H1 (cell line): ENCODE results near the gene ITGB7. TPM values are rescaled to one million over a fixed set of nuclear protein-coding genes. Genes with fewer than 3 reads are reported as not detected.

Source experiments
- CTCF ChIA-PET: fragments of 300-600 bp; sonication (Branson Sonifier 250); formaldehyde crosslinking; loops from one replicate; lab custom pipeline; 2021; ENCODE audit not compliant: partially characterized antibody; lab: Charles Lee
- POLR2A ChIA-PET: fragments of 300-600 bp; sonication (Branson Sonifier 250); formaldehyde crosslinking; loops from one replicate; lab custom pipeline; 2021; ENCODE audit warnings: inconsistent platforms; ENCODE audit not compliant: partially characterized antibody; lab: Charles Lee
- DNase-seq, 2 experiments: peaks; one replicate each; pipeline versions ENCODE4 v3.0.0 to v3.0.0-alpha.2; 2010 to 2022; ENCODE audit warnings: low spot score in 2 of 2, low read depth in 1 of 2, mixed read lengths in 1 of 2
- FAIRE-seq: peaks from 2 replicates; lab custom pipeline; 2011; peaks lifted over from hg19 to GRCh38; lab: Jason Lieb, UNC
- H2AFZ ChIP-seq: 2 replicates; pipeline ENCODE4 v1.8.1; 2012; ENCODE audit warnings: low read length, inconsistent platforms
- H2AK5ac ChIP-seq: 2 replicates; pipeline ENCODE4 v1.6.1; 2013; ENCODE audit warnings: low read depth, low read length
- H2BK120ac ChIP-seq: replicated peaks from 2 replicates; pipeline ENCODE3; 2013; ENCODE audit warnings: low read depth, low read length, inconsistent platforms
- H2BK12ac ChIP-seq: 2 replicates; pipeline ENCODE4 v1.6.1; 2013; ENCODE audit warnings: low read depth, low read length
- H2BK15ac ChIP-seq: 2 replicates; pipeline ENCODE4 v1.6.1; 2013; ENCODE audit warnings: low read length
- H2BK20ac ChIP-seq: 2 replicates; pipeline ENCODE4 v1.6.1; 2013; ENCODE audit warnings: low read length
- H2BK5ac ChIP-seq: 2 replicates; pipeline ENCODE4 v1.6.1; 2013; ENCODE audit warnings: low read depth, low read length
- H3K14ac ChIP-seq: 2 replicates; pipeline ENCODE4 v1.6.1; 2013; ENCODE audit warnings: inconsistent platforms; ENCODE audit not compliant: insufficient read length
- H3K18ac ChIP-seq: 2 replicates; pipeline ENCODE4 v1.6.1; 2013; ENCODE audit warnings: low read length; ENCODE audit errors: extremely low read depth
- H3K23ac ChIP-seq: 2 replicates; pipeline ENCODE4 v1.6.1; 2013; ENCODE audit warnings: inconsistent platforms; ENCODE audit not compliant: insufficient read length
- H3K23me2 ChIP-seq: 2 replicates; pipeline ENCODE4 v1.6.1; 2013; ENCODE audit warnings: low read depth, low read length
- H3K27ac ChIP-seq: 2 replicates; pipeline ENCODE4 v1.6.1; 2011; ENCODE audit warnings: low read depth, low read length, inconsistent platforms
- H3K27me3 ChIP-seq, 4 experiments: replicated peaks in 1 of 4; 1 replicate in 1 of 4; 2 replicates in 3 of 4; pipeline versions ENCODE4 v1.6.1 to v1.8.1; 2011 to 2013; ENCODE audit warnings: low read length in 3 of 4, mild to moderate bottlenecking in 3 of 4, inconsistent platforms in 2 of 4, mixed read lengths in 2 of 4, moderate library complexity in 1 of 4; ENCODE audit not compliant: control insufficient read depth in 3 of 4, insufficient read depth in 3 of 4; ENCODE audit errors: extremely low read depth in 1 of 4
- H3K36me3 ChIP-seq, 4 experiments: 2 replicates each; pipeline versions ENCODE4 v1.6.1 to v1.8.1; 2011 to 2013; ENCODE audit warnings: mild to moderate bottlenecking in 4 of 4, low read length in 3 of 4, moderate library complexity in 2 of 4, control low read depth in 1 of 4, inconsistent platforms in 1 of 4; ENCODE audit not compliant: insufficient read depth in 4 of 4, control insufficient read depth in 2 of 4
- H3K4ac ChIP-seq: replicated peaks from 2 replicates; pipeline ENCODE3; 2013; ENCODE audit warnings: low read length, low read depth, mixed read lengths, inconsistent platforms; ENCODE audit not compliant: insufficient read length
- H3K4me1 ChIP-seq, 4 experiments: replicated peaks in 1 of 4; 1 replicate in 1 of 4; 2 replicates in 3 of 4; pipeline versions ENCODE4 v1.6.1 to v1.8.1; 2011 to 2013; ENCODE audit warnings: low read length in 3 of 4, inconsistent platforms in 2 of 4, mixed read lengths in 1 of 4; ENCODE audit not compliant: insufficient read depth in 4 of 4, control insufficient read depth in 3 of 4
- H3K4me2 ChIP-seq, 2 experiments: 2 replicates each; pipeline versions ENCODE4 v1.6.1 to v1.8.1; 2011 to 2013; ENCODE audit warnings: low read depth in 2 of 2, low read length in 2 of 2, control low read depth in 1 of 2, inconsistent platforms in 1 of 2, mild to moderate bottlenecking in 1 of 2; ENCODE audit not compliant: insufficient read depth in 1 of 2
- H3K4me3 ChIP-seq, 4 experiments: fragments of 200-600, 300-600 bp in 1 of 4; sonication (generic), shearing (Covaris generic), sonication (Bioruptor Twin) in 1 of 4; 2 replicates each; pipeline versions ENCODE4 v1.5.1 to v1.8.1; 2011 to 2016; ENCODE audit warnings: low read length in 4 of 4, low read depth in 3 of 4, control low read depth in 2 of 4, inconsistent platforms in 2 of 4, mild to moderate bottlenecking in 2 of 4, mixed read lengths in 1 of 4, moderate library complexity in 1 of 4; ENCODE audit not compliant: insufficient read depth in 2 of 4; ENCODE audit errors: extremely low read depth in 1 of 4
- H3K56ac ChIP-seq: replicated peaks from 2 replicates; pipeline ENCODE3; 2013; ENCODE audit warnings: low read depth, mild to moderate bottlenecking, mixed read lengths, low read length, inconsistent platforms; ENCODE audit not compliant: insufficient read length
- H3K79me1 ChIP-seq: 2 replicates; pipeline ENCODE4 v1.6.1; 2013; ENCODE audit warnings: low read depth, low read length, control low read depth
- H3K79me2 ChIP-seq, 2 experiments: 2 replicates each; pipeline versions ENCODE4 v1.6.1 to v1.8.1; 2012 to 2013; ENCODE audit warnings: low read length in 2 of 2, mild to moderate bottlenecking in 2 of 2, inconsistent platforms in 1 of 2; ENCODE audit not compliant: insufficient read depth in 2 of 2, control insufficient read depth in 1 of 2
- H3K9ac ChIP-seq, 4 experiments: replicated peaks in 1 of 4; 1 replicate in 1 of 4; 2 replicates in 3 of 4; pipeline versions ENCODE4 v1.6.1 to v1.8.1; 2011 to 2013; ENCODE audit warnings: low read depth in 3 of 4, low read length in 3 of 4, control low read depth in 2 of 4, mild to moderate bottlenecking in 2 of 4, moderate library complexity in 2 of 4, inconsistent platforms in 1 of 4; ENCODE audit errors: extremely low read depth in 1 of 4
- H3K9me3 ChIP-seq, 2 experiments: 2 replicates each; pipeline versions ENCODE4 v1.6.1 to v1.8.1; 2012 to 2013; ENCODE audit warnings: mild to moderate bottlenecking in 2 of 2, moderate library complexity in 2 of 2, control low read depth in 1 of 2, inconsistent platforms in 1 of 2, low read depth in 1 of 2, low read length in 1 of 2, mixed read lengths in 1 of 2; ENCODE audit not compliant: insufficient read depth in 2 of 2
- H4K20me1 ChIP-seq, 2 experiments: replicated peaks in 1 of 2; 2 replicates each; pipeline versions ENCODE3 to v1.8.1; 2011 to 2013; ENCODE audit warnings: inconsistent platforms in 2 of 2, low read length in 2 of 2, mild to moderate bottlenecking in 1 of 2; ENCODE audit not compliant: insufficient read depth in 2 of 2, control insufficient read depth in 1 of 2
- H4K5ac ChIP-seq: 2 replicates; pipeline ENCODE4 v1.6.1; 2013; ENCODE audit warnings: low read length, low read depth, mixed read lengths, inconsistent platforms; ENCODE audit not compliant: insufficient read length
- H4K8ac ChIP-seq: 2 replicates; pipeline ENCODE4 v1.8.0; 2013; ENCODE audit warnings: mild to moderate bottlenecking, moderate library complexity, low read length, inconsistent platforms; ENCODE audit not compliant: insufficient read depth; ENCODE audit errors: extremely low read depth
- H4K91ac ChIP-seq: replicated peaks from 2 replicates; pipeline ENCODE3; 2013; ENCODE audit warnings: low read length, mixed read lengths, inconsistent platforms; ENCODE audit not compliant: insufficient read length
- BRCA1 ChIP-seq: IDR thresholded peaks from 2 replicates; pipeline ENCODE4 v1.6.1; 2012; ENCODE audit warnings: low read depth, low read length, improper control_type of control experiment
- HDAC2 ChIP-seq, 2 experiments: fragments of 300-600 bp in 1 of 2; sonication (generic) in 1 of 2; IDR thresholded peaks; 2 replicates each; pipeline ENCODE4 v1.6.1; 2011 to 2012; ENCODE audit warnings: low read depth in 2 of 2, low read length in 2 of 2, mild to moderate bottlenecking in 2 of 2, moderate library complexity in 2 of 2, borderline replicate concordance in 1 of 2, inconsistent platforms in 1 of 2
- KDM1A ChIP-seq: fragments of 200-600, 300-600 bp; sonication (generic); IDR thresholded peaks from 2 replicates; pipeline ENCODE4 v1.7.1; 2016; ENCODE audit warnings: mild to moderate bottlenecking, low read length, borderline replicate concordance
- KDM4A ChIP-seq: IDR thresholded peaks from one replicate; pipeline ENCODE4 v1.7.1; 2012; ENCODE audit warnings: low read depth, mild to moderate bottlenecking, moderate library complexity, low read length, inconsistent platforms; ENCODE audit not compliant: severe bottlenecking
- PHF8 ChIP-seq: fragments of 200-600 bp; sonication (generic); conservative IDR thresholded peaks from 2 replicates; pipeline ENCODE4 v1.7.1; 2012; ENCODE audit warnings: low read depth, mild to moderate bottlenecking, inconsistent platforms, low read length, moderate library complexity
- RBBP5 ChIP-seq: IDR thresholded peaks from 2 replicates; pipeline ENCODE4 v1.7.1; 2012; ENCODE audit warnings: low read depth, mild to moderate bottlenecking, inconsistent platforms, low read length, moderate library complexity, borderline replicate concordance
- RFX5 ChIP-seq: IDR thresholded peaks from 2 replicates; pipeline ENCODE4 v1.6.1; 2011; ENCODE audit warnings: low read depth, low read length, improper control_type of control experiment, borderline replicate concordance
- SAP30 ChIP-seq: fragments of 300-600 bp; sonication (generic); IDR thresholded peaks from 2 replicates; pipeline ENCODE4 v1.7.1; 2012; ENCODE audit warnings: low read length, moderate library complexity, mild to moderate bottlenecking, inconsistent platforms; ENCODE audit not compliant: insufficient read depth, insufficient replicate concordance
- WGBS, 2 experiments: shearing (Covaris generic) in 1 of 2; methylation state at CpG; one replicate each; pipeline versions ENCODE4 v1.1.6 to v1.1.7; 2013 to 2015; ENCODE audit warnings: low lambda C conversion rate in 2 of 2, mixed read lengths in 2 of 2, inconsistent platforms in 1 of 2, low coverage in 1 of 2, missing lambda C conversion rate in 1 of 2; ENCODE audit not compliant: insufficient replicate concordance in 2 of 2, insufficient coverage in 1 of 2, insufficient read length in 1 of 2; ENCODE audit errors: extremely low coverage in 1 of 2, missing lambda C conversion rate in 1 of 2; 5-methylcytosine and 5-hydroxymethylcytosine counted together
- polyA plus RNA-seq, 7 experiments: library from polyadenylated mRNA; depleted of rRNA in 3 of 7; stranded (reverse) in 5 of 7; unstranded in 2 of 7; fragments of >200 nt in 5 of 7; fragments of 200-250 nt in 2 of 7; gene quantifications; 1 replicate in 5 of 7; 2 replicates in 1 of 7; 4 replicates in 1 of 7; pipeline versions ENCODE4 v1.2.1 to v1.2.3, GENCODE V29; 2011 to 2013; ENCODE audit warnings: missing spikeins in 2 of 7, mixed read lengths in 2 of 7
- total RNA-seq: library from RNA; stranded (reverse); fragmentation: NEBNext Ultra II Directional; extraction: Animal tissue kit (Norgen Biotek cat#: 25700); gene quantifications from 2 replicates; pipeline ENCODE4 v1.2.1, GENCODE V29; 2021

The ITGB7 gene
- total and polyA plus RNA-seq, 2 of the 8 experiments (the other 6 are each of a cell fraction or from before 2014, with no cell fraction given): 0.35 to 0.54 TPM

DNA sequence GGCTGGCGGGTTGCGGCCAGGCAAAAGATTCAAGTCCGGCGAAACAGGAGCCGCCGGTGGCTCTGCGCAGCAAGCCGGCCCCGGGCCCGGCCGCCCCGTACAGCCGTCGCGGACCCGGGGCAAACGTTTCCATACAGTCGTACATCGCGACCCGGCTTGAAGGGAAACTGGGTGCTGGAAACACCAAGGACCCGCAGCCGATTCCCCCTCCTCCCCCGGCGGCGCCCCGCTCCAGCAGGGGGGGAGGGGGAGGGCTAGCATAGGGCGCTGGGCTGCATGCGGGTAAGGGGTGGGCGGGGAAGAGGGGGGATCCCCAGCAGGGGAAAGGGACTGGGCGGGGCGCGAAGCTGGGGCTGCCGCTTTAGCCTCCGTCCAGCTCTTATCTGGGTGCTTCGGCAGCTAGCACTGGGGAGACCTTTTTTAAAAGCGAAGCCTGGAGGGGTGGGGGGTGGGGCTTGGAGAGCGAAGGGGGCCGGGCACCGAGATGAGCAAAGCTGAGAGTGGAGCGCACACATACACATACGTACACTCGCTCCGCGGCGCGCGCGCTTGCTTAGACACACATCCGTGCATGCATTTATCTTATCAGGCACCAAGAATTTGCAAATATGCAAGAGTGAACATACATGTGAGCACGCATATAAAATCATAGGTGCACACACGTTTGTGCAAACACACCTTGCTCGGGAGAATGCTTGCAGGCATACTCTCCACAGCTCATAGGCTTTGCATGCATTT lies 13.1 kb upstream of the ITGB7 start:
- H3K36me3 ChIP-seq: peaks cover 0 to 3% (median 1%) of the 10 kb centered on the region in 4 experiments; a peak in 4 of 8 replicates
- H3K4me3 ChIP-seq: peak overlapping the region; percentile 84 to 97 (median 88)
- H2BK5ac ChIP-seq: peak overlapping the region; percentile 83; the same call in 1 of the 2 replicates
- peak overlapping the region; percentile 17 for H4K5ac ChIP-seq
- no peak overlapping the region for H2BK15ac ChIP-seq
- peaks cover 41 to 69% (median 56%) of the 10 kb centered on the region in 4 experiments for H3K4me1 ChIP-seq
- H4K8ac ChIP-seq: no peak overlapping the region
- H3K9me3 ChIP-seq: no peaks in the 10 kb centered on the region
- peaks cover 17% of the 10 kb centered on the region for H3K79me1 ChIP-seq
- no peak for FAIRE-seq
- peak overlapping the region; percentile 52; the same call in 1 of the 2 replicates for H2BK20ac ChIP-seq
- H2BK120ac ChIP-seq: no peak overlapping the region
- peaks cover 27% of the 10 kb centered on the region for H3K23me2 ChIP-seq
- H2AFZ ChIP-seq: no peak overlapping the region
- peaks cover 16 to 36% of the 10 kb centered on the region in 2 experiments for H3K79me2 ChIP-seq
- peak overlapping the region; percentile 93 for H3K18ac ChIP-seq
- ChIA-PET POLR2A (interaction anchor here (0.6 to 13.6 kb wide), 13 partner anchors 9 to 166 kb away, joined by 3 to 151 read pairs (median 5); partner anchors contain the start of genes CSAD, ESPL1, PFDN5 and RARG), CTCF (interaction anchor here (0.6 to 22.3 kb wide), 11 partner anchors 9 to 184 kb away, joined by 3 to 654 read pairs (median 4); partner anchors contain the start of genes ESPL1 and RARG)
- DNase-seq: peak in 1 of 2 experiments; percentile 77
- H3K23ac ChIP-seq: no peak overlapping the region
- peak overlapping the region; percentile 22 for H3K4ac ChIP-seq
- H3K4me2 ChIP-seq: peak overlapping the region; percentile 99 to 100
- no peak overlapping the region for H4K91ac ChIP-seq
- H3K56ac ChIP-seq: no peak overlapping the region
- WGBS, 2 experiments: 1% methylated on average over 32 of the region's 53 CpGs; no CpG with 5 or more reads in 1 of the 2 experiments
- H2BK12ac ChIP-seq: 0 out of 2 replicates have a peak overlapping the region, but pooled peaks have one; percentile 75
- H3K9ac ChIP-seq: peak overlapping the region in 3 of 4 experiments; percentile 42 to 75 (median 51); a peak in 6 of 7 replicates
- H4K20me1 ChIP-seq: peaks cover 0 to 3% of the 10 kb centered on the region in 2 experiments
- peaks cover 0 to 3% (median 0%) of the 10 kb centered on the region in 4 experiments; a peak in 1 of 7 replicates for H3K27me3 ChIP-seq
- no peak overlapping the region for H3K14ac ChIP-seq
- 0 out of 2 replicates have a peak overlapping the region, but pooled peaks have one; percentile 95 for H2AK5ac ChIP-seq
- TF ChIP-seq RFX5: no peak
- peak; percentile 68 for TF ChIP-seq SAP30
- TF ChIP-seq PHF8: no peak; the same call in 1 of the 2 replicates
- TF ChIP-seq KDM1A: peak; percentile 64; the same call in 1 of the 2 replicates
- no peak for TF ChIP-seq RBBP5
- TF ChIP-seq BRCA1: no peak
- peak; percentile 11 for TF ChIP-seq KDM4A
- no peak for TF ChIP-seq HDAC2 (IDR thresholded peaks at IDR 0.05; ENCODE audit: borderline replicate concordance in 1 of 2, low read depth in 2 of 2, low read length in 2 of 2)
- TF ChIP-seq, all 59 proteins: peak for 3
- no peak overlapping the region for H3K27ac ChIP-seq
